ENCODE data around the gene GNS.

DNA sequence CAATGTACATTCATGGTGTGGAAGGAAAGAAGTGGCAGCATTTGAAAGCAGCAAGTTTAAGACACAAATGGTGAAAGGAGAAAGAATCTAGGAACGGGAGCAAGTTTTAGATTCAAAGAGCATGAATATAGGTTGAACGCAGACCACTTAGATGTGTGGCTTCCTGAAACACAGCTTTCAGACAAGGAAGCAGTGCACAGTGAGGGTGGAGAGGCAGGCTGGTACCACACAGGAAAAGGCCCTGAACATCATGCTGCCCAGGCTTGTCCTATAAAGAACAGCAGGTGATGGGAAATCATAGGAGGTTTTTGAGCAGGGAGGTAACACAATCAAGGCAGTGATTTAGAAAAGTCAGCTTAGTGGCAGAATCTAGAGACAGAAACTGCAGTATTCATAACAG lies 35.6 kb downstream of the GNS start:
- TF ChIP-seq, protein P1, sequence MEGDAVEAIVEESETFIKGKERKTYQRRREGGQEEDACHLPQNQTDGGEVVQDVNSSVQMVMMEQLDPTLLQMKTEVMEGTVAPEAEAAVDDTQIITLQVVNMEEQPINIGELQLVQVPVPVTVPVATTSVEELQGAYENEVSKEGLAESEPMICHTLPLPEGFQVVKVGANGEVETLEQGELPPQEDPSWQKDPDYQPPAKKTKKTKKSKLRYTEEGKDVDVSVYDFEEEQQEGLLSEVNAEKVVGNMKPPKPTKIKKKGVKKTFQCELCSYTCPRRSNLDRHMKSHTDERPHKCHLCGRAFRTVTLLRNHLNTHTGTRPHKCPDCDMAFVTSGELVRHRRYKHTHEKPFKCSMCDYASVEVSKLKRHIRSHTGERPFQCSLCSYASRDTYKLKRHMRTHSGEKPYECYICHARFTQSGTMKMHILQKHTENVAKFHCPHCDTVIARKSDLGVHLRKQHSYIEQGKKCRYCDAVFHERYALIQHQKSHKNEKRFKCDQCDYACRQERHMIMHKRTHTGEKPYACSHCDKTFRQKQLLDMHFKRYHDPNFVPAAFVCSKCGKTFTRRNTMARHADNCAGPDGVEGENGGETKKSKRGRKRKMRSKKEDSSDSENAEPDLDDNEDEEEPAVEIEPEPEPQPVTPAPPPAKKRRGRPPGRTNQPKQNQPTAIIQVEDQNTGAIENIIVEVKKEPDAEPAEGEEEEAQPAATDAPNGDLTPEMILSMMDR (conservative IDR thresholded peaks at IDR 0.05; ENCODE audit: low read depth, low read length): no peak
- TF ChIP-seq EZH2 (IDR thresholded peaks at IDR 0.05; ENCODE audit: borderline replicate concordance, low read depth, low read length, poor library complexity, severe bottlenecking): no peak

Data from A673 (cell line).